ENCODE measurements around the gene PRRG2.

PRRG2 gene

DNA sequence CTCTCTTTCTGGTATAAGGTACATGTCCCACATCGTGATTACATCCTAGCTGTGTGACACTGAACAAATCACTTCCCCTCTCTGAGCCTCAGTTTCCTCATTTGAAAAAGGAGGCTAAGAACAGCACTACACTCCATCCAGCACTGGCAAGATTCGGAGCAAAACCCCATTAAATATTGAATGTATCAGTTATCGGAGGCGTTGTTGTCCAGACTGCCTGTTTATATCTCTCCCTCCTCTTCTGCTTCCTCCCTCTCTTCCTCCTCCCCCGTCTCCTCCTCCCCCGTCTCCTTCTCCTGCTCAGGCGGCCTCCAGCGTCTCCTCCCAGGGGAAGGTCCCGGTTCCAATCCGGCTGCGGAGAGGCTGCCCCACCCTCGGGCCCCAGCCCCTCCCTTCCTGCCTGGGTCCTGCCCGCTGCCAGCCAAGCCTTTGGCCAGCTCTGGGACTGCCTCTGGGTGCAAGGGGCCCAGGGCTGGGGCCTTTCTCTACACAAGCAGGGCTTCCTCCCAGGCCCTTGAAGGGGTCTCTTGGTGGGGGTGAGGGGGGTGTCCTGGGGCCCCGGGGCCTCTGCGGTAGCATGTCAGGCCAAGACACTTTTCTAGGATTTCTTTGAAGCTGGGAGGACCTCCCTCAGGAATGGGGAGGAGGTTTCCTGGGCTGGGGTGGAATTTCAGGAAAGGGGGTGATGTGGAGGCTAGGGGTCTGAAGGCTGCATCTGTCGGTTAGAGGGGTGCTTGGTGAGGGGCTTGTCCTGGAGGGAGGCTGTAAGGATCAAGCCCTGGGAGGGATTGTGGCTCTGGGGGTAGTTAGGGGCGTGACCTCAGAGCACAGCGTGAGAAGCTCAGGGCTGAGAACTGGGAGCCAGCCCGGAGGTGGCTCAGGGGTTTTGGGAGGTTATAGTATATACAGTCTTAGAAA is 57.0 kb downstream of the PRRG2 start:
- in situ Hi-C loops (cut with MboI; ENCODE audit: low sequenced_read_pairs, unreplicated experiment) = no loop called here
- TF ChIP-seq, protein P1, sequence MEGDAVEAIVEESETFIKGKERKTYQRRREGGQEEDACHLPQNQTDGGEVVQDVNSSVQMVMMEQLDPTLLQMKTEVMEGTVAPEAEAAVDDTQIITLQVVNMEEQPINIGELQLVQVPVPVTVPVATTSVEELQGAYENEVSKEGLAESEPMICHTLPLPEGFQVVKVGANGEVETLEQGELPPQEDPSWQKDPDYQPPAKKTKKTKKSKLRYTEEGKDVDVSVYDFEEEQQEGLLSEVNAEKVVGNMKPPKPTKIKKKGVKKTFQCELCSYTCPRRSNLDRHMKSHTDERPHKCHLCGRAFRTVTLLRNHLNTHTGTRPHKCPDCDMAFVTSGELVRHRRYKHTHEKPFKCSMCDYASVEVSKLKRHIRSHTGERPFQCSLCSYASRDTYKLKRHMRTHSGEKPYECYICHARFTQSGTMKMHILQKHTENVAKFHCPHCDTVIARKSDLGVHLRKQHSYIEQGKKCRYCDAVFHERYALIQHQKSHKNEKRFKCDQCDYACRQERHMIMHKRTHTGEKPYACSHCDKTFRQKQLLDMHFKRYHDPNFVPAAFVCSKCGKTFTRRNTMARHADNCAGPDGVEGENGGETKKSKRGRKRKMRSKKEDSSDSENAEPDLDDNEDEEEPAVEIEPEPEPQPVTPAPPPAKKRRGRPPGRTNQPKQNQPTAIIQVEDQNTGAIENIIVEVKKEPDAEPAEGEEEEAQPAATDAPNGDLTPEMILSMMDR (IDR thresholded peaks at IDR 0.05; ENCODE audit: borderline replicate concordance, control extremely low read depth, extremely low read depth, insufficient read depth, missing control alignments) = no peak
- no peak for DNase-seq (ENCODE audit: low spot score)

DNA sequence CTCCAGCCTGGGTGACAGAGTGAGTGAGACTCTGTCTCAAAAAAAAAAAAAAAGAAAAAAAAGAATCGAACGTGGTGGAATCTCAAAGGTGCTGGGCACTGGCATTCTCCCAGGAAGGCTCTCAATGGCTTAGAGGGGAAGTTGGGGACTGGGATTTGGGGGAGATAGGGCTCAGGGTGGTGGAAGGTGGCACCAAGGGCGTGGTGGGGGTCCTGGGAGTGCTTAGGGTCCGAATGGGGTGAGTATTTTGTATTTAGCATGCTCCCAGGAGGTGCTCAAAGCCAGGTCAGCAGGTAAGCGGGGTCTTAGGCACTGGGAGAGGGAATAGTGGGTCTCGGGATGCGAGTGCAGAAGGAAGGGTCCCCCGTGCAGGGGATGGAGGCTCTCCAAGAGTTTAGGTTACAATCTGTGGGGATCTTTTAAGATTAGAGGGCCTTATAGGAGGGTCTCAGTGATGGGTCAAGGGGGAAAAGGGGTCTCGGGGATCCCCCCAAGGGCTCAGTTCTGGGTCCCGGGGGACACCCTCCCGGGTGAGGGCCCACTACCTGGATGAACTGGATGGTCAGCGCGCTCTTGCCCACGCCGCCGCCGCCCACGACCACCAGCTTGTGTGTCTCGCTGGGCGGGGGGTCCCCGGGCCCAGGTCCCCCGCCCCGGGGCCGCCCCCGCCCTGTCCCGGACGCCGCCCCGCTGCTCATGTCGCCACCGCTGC is 58.4 kb downstream of the PRRG2 start:
- TF ChIP-seq, protein P1 (IDR thresholded peaks at IDR 0.05; ENCODE audit: borderline replicate concordance, control extremely low read depth, extremely low read depth, insufficient read depth, missing control alignments) = no peak
- no peak for DNase-seq (ENCODE audit: low spot score)
- in situ Hi-C loops (cut with MboI; ENCODE audit: low sequenced_read_pairs, unreplicated experiment) = no loop called here

DNA sequence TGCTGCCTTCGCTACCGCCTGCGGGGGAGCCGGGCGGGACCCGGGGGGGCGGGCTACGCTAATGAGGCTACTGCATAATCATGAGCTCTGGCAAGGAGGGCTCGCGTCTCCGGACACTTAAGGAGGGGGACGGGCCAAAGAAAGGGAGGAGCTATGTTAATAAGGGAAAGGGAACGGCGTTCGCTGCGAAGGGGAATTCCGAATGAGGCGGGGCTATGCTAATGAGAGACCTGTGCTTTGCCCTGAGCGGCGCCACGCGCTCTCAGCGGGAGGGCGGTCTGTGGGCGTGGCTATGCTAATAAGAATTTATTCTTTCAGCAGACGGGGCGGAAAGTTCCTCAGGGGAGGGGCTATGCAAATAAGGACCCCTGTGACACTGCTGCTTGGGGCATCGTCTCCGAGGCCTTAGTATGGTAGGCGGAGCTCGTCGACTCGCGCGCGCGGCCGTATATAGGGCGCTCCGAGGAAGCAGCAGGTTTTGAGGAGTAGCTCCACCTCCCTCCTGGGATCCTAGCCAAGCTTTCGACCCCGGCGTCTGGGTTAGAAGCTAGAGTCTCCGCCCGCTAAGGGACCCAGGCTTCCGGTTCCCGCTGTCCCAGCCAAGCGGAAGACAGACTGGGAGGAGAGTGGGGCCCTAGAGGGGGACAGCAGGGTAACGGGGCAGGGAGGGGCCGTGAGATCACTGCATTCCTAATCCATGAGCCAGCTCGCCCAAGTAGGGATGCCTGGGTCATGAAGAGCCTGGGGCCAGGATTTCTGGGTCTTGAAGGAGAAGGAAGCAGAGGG is 59.2 kb downstream of the PRRG2 start, which contains the start of gene RRAS:
Gene RRAS (minus strand): TSS at position 31 of the 786 bp plus-strand sequence. CDS start 45 bp downstream, outside the sequence.
- TF ChIP-seq, protein P1 (IDR thresholded peaks at IDR 0.05; ENCODE audit: borderline replicate concordance, control extremely low read depth, extremely low read depth, insufficient read depth, missing control alignments) = no peak
- peak; percentile 98 for DNase-seq (ENCODE audit: low spot score)
- in situ Hi-C loops (cut with MboI; ENCODE audit: low sequenced_read_pairs, unreplicated experiment) = no loop called here

Measured in GM13976 (cell line).